DMS153 treated with DMSO at 0.1 percent for 48 hours (cell line): ENCODE measurements around the gene UBE2B.
"Not testable (repeated sequence)": the region's sequence is repeated elsewhere in the genome, so short reads cannot be mapped to it uniquely, and the experiment has no call there.

ENCODE experiments used
- DNase-seq: peaks from one replicate; lab custom pipeline; 2025; ENCODE audit not compliant: unreplicated experiment; lab: John Stamatoyannopoulos, UW

Gene UBE2B

DNA sequence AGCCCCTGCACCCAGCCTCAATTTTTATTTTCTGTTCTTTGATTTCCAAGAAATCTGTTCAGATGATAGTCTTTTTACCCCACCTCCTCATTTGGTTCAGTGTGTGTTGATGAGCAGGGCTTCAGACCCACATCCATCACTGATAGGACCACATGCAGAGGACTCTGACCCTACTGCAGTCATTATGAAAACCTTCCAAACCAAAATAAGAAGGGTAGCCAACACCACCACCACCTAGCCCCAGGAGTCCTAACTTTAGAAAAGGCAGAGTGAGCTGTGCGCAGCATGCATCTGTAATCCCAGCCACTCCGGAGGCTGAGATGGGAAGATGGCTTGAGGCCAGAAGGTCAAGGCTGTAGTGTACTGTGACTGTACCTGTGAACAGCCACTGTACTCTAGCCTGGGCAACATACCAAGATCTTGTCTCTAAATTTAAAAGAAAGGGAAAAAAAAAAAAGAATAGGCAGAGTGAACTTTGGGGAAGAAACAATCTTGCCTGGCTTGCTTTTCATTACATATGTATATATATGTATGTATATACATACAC, 27.3 kb downstream of the UBE2B start:
- no peak for DNase-seq

DNA sequence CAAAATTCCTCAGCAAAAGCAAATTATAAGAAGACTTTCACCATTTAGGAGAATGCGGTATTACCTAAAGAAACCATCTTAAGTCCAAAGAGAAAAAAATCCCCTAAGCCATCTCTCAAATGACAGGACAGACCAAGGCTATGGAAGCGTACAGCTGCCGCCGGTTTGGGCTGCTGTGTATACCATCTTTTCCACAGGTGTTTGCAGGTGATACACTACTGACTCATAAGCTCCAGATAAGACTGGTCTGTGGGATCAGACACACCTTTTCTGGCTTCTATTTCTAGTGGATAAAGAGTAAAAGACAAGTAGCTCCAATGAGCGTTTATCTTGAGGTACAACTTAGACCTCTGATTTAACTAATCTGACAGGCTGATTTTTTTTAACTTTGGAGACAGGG, 32.6 kb downstream of the UBE2B start:
- no peak for DNase-seq

- no peak for DNase-seq
Observed at GRCh38 chr5:134406390-134406789, 35.0 kb downstream of the UBE2B start.

DNA sequence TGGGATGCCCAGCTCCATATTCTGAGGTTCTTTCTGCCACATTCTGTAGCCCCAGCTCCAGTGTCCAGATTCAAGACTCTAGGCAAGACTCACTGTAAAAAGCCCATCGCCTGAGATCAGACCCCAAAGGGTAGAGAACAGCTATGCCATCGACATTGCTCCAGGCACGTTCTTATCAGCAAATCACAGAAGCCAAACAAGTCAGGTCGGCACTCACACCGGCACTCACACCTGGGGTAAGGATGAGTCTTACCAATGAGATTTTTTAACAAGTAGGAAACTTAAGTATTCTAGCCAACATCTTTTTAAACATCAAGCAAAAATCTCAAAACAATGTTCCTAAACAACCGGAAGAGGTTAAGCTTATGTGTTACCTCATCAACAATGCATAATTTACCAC, 38.0 kb downstream of the UBE2B start:
- no peak for DNase-seq

- no peak for DNase-seq
Observed at GRCh38 chr5:134410822-134411221, 39.5 kb downstream of the UBE2B start.

- DNase-seq, result no peak
Observed at GRCh38 chr5:134411228-134411545, 39.8 kb downstream of the UBE2B start.

DNA sequence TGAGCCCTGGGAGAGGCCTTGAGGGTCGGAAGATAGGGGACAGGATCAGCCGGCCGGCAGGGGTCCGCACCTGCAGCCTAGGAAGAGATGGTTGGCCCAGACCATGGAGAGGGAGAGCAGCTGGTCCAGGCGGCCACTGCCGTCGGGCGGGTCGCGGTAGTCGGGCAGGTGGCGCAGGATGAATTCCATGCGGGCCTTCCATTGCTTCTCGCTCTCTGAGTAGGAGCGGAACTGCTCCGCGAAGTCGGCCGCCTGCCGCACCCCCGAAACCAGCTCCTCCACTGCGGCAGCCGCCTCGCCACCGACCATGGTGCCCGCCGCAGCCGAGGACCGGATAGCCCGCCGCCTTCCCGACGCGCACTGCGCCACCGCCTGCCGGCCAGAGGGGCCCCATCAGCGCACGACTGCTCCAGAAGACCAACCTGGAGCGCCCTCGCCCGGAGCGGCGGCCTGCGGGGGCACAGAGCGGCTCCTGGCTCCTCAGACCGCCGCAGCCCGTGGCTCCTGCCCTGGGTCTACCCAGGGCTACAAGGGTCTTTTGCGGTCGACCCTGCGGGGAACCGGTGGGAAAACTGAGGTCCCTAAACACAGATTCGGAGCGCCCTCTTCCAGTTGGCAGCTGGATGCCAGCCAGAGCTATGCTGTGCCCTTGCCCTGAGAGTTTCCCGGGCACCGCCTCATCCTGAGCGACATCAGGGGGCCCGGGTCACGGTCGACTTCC, 40.3 kb downstream of the UBE2B start, which contains the start of gene CDKN2AIPNL:
TSS of gene CDKN2AIPNL (minus strand) at position 336 of the 721 bp plus-strand sequence. CDS start at position 309, 27 bp downstream.
- peak; percentile 40 for DNase-seq

DNA sequence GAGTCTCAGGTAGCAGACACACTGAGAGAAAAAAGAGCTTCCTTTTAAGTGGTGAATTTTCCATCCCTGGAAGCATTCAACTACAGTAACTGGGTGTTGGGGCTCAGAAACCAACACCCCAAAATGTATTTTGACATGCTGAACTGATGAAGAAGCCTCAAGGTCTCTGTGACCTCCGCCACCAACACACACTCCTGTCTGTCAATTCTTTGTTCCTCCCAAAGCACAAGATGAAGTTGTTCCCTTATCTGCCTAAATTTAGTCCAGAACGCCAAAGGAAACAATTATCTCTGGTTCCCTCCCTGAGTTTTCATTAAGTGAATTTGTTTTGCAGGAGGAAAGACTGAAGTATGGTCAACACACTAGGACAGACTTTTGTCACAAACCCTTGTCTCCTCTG, 41.7 kb downstream of the UBE2B start:
- DNase-seq, result no peak

DNA sequence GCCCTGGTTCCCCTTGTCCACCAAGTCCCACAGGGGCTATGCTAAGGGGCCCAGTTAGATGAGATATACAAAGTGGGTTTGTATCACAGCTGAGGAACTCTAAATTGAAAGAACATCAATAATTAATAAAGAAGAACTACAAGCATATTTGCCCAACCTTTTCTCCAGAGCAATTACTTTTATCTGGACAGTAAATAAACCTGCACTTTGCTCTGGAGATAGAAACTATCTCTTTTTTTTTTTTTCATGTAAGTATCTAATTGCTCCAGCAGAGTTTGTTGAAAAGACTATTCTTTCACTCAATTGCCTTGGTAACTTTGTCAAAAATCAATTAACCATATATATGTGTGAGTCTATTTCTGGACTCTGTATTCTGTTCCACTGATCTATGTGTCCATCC, 46.3 kb downstream of the UBE2B start:
- DNase-seq, result no peak

DNA sequence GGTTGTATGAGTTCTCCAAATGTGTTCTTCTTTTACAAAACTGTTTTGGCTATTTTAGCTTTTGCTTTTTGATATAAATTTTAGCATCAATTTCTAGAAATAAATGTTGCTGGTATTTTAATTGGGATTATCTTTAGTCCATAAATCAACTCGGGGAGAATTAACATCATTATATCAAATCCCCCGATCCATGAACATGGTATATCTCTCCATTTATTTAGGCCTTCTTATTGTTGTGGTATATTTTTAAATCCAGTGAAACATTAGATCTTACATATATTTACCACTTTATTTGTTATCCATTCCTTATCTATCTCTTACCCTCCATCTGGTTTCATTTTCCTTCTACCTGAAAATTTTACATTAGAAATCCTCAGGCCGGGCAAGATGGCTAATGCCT, 47.6 kb downstream of the UBE2B start:
- no peak for DNase-seq

DNA sequence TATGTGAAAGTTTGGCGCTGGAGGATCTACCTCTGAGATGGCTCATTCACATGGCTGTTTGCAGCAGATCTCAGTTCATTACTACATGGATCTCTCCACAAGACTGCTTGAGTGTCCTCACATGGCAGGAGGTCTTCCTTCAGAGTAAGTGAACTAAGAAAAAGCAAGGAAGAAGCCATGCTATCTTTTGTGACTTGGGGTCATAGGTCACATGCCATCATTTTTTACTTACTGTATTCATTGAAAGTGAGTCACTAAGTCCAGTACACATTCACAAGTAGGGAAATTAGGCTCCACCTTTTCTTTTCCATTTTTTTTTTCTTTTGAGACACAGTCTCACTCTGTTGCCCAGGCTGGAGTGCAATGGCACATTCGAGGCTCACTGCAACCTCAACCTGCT, 49.0 kb downstream of the UBE2B start:
- DNase-seq, result no peak

DNA sequence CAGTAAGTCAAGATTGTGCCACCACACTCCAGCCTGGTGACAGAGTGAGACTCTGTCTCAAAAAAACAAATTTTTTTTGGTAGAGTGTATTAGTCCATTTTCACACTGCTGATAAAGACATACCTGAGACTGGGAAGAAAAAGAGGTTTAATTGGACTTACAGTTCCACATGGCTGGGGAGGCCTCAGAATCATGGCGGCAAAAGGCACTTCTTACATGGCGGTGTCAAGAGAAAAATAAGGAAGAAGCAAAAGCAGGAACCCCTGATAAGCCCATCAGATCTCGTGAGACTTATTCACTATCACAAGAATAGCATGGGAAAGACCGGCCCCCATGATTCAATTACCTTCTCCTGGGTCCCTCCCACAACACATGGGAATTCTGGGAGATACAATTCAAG, 49.7 kb downstream of the UBE2B start:
- not testable (repeated sequence) for DNase-seq

GRCh38 chr5:134422791-134423365, 51.5 kb downstream of the UBE2B start:
- no peak for DNase-seq

DNA sequence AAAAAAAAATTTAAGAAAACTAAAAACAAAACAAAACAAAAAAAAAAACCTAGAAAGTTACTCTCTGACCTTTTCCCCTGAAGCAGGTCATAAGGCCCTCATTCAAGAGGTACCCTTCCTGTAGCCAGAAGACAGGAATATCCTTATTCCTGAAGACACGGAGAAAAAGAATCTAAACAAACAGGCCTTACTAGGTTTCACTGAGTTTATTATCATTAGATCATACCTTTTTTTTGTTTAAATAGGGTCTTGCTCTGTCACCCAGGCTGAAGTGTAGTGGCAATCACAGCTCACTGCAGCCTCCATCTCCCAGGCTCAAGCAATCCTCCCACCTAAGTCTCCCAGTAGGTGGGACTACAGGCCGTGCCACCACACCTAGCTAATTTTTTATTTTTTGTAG, 52.0 kb downstream of the UBE2B start:
- no peak for DNase-seq

- DNase-seq, result no peak
Observed at GRCh38 chr5:134426361-134426760, 55.0 kb downstream of the UBE2B start.

DNA sequence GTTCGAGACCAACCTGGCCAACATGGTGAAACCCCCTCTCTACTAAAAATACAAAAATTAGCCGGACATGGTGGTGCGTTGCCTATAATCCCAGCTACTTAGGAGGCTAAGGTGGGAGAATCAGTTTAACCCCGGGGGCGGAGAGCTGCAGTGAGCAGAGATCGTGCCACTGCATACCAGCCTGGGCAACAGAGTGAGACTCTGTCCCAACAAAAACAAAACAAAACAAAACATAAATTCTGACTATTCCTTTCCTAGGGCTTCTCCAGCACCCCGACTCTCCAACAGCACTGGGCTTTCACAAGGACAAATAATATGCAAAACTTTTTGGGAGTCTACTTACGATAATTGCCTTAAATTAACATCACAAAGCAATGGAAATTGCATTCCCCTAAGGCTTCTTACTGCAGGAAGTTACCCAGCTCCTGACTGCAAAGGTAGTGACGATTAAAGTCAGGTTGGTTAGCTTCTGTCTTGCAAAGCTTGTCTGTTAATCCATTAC, 56.2 kb downstream of the UBE2B start:
- no peak for DNase-seq

- DNase-seq, result no peak
Observed at GRCh38 chr5:134430001-134430569, 58.7 kb downstream of the UBE2B start.

GRCh38 chr5:134432174-134432573, 60.8 kb downstream of the UBE2B start:
- no peak for DNase-seq

- no peak for DNase-seq
Observed at GRCh38 chr5:134432677-134433359, 61.4 kb downstream of the UBE2B start.

DNA sequence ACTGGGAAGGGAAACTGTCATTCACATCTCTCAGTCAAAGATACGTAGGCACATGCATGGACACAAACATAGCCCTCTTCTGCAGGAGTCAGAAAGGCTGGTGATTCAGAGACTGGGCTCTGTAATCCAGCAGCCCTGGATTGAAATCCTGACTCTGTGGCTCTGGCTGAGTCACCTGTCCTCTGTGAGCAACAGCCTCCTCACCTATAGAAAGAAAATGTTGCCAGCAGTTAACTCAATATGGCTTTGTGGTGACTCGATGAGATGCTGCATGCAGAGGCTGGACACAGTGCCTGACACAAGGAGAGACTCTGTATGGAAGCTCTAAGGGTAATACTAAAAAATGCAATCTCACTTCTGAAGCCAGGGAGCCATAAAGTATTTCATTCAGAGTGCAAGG, 64.2 kb downstream of the UBE2B start:
- no peak for DNase-seq

DNA sequence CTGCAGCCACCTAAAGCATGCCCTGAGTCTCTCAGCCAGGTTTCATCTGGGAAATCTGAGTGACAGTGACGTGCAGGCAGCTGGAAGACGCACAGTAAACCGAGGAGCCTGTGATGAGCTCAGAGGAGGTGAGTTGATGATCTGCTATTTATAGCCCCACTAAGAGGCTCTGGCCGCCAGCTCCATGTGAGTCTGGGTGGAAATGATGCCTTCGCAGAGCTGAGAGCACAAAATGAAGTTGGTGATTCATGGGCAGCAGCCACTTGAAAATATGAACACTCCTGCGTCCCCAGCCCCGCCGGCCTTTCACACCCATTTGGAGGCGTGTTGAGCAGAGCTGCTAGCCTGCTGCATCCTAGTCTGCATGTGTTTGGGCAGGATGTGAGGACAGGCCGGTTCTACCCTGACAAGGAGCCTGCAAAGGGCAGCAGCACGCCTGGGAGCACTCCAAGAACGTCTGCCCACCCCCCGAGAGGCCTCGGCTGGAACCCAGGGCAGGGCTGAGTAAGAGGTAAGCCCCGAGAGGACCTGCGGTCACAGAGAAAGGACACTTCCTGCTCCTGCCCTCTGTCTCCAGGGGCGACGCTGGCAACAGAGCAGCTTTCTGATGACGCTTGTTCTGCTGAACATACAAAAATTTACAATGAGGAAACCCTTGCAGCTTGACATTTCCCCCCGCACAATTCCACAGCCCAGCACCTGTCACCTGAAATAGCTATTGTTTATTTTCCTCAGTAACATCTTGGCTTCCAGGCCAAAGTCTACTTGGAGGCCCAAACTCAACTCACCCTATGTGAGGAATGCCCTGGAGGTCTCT, 65.4 kb downstream of the UBE2B start:
- DNase-seq, result peak; percentile 23
